A673 (cell line): ENCODE results near the gene POLD2.

Experiments
- CTCF ChIP-seq: fragments of 300-800, 200-600 bp; sonication (generic); conservative IDR thresholded peaks from 2 replicates; pipeline ENCODE4 v1.5.1; 2017; ENCODE audit warnings: low read depth, mild to moderate bottlenecking, antibody characterized with exemption, low read length, moderate library complexity, mixed read lengths
- EZH2 ChIP-seq: fragments of 200-600 bp; sonication (generic); IDR thresholded peaks from 2 replicates; pipeline ENCODE4 v1.6.1; 2017; ENCODE audit warnings: borderline replicate concordance, low read depth, mild to moderate bottlenecking, mixed read lengths, antibody characterized with exemption, low read length; ENCODE audit not compliant: poor library complexity, severe bottlenecking

- TF ChIP-seq CTCF (no peak), EZH2 (no peak)
Measured at GRCh38 chr7:44082541-44083207, 40.7 kb downstream of the POLD2 start.
